HG03469 (cell line): Measurements from ENCODE around the gene HSPB7.
"Not testable (repeated sequence)": the region's sequence is repeated elsewhere in the genome, so short reads cannot be mapped to it uniquely, and the experiment has no call there.

Experiments used
- ATAC-seq: cut with Tn5 transposase; IDR thresholded peaks from one replicate; pipeline ENCODE4 v1.9.1; 2021; ENCODE audit warnings: mild to moderate bottlenecking, moderate library complexity, moderate number of reproducible peaks; ENCODE audit not compliant: unreplicated experiment

HSPB7 gene

DNA sequence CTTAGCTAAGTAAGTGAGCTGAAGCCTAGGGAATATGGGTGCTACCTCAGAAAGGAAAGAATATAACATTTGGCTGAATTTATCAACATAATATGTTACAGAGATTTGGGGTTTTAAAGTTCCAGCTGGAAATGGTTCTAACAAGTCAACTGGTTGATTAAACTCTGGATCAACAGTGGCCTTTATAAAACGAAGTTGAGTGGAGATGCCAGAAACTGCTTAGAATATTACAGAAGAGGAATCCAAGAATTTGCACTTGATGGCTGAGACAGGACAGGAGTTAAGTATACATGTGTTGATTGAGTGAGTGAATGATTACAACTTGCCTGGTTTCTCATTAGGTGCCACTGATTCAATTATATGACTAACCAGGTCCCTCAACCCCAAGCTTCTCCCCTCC lies 34.6 kb downstream of the HSPB7 start:
- ATAC-seq = no peak

GRCh38 chr1:15981679-15982078 lies 36.2 kb downstream of the HSPB7 start:
- no peak for ATAC-seq

- not testable (repeated sequence) for ATAC-seq
These were observed 39.9 kb downstream of the HSPB7 start for GRCh38 chr1:15977947-15978346.

- peak; percentile 65 for ATAC-seq
These were observed 41.8 kb downstream of the HSPB7 start, which contains the start of gene ZBTB17 for GRCh38 chr1:15975805-15976680. Gene ZBTB17 (minus strand): TSS chr1:15976101. CDS start chr1:15948495, 27,606 bp downstream.

GRCh38 chr1:15975358-15975804 lies 42.5 kb downstream of the HSPB7 start:
- peak; percentile 27 for ATAC-seq

DNA sequence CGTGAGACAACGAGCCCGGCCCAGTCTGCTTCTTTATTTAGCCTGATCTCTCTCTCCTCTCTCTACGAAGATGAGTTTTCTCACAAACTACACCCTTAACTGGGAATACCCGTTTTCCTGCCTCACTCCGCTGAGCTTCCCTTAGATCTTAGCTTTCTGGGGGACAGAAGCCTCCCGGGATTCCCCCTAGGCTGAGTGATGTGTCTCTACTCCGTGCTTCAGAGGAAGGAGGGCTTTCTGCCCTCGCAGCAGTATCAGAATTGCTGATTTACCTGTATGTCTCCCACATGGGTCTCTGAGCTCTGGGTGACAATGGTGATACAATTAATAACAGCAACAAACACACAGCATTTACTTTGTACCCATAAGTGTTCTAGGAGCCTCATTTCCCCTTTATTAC lies 43.0 kb downstream of the HSPB7 start:
- no peak for ATAC-seq

GRCh38 chr1:15973772-15974171 lies 44.1 kb downstream of the HSPB7 start:
- no peak for ATAC-seq

DNA sequence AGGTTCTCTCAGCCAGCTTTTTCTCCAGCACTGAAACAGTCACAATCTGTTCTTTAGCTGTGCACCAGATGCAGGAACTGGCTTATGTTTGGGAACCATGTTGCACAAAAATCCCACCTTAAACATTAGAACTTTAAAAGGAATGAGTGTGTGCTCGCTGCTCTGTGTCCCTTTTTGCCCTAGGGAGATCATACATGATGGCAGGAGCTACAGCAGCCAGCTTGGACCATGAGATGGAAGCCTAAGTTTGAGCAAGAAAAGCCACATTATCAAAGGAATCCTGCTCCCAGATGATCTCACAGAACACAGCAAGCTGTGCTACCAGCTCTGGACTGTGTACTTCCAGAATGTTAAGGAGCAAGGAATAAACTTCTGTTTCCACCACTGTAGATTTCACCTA lies 45.4 kb downstream of the HSPB7 start:
- no peak for ATAC-seq

GRCh38 chr1:15970911-15971310 lies 46.9 kb downstream of the HSPB7 start:
- no peak for ATAC-seq

DNA sequence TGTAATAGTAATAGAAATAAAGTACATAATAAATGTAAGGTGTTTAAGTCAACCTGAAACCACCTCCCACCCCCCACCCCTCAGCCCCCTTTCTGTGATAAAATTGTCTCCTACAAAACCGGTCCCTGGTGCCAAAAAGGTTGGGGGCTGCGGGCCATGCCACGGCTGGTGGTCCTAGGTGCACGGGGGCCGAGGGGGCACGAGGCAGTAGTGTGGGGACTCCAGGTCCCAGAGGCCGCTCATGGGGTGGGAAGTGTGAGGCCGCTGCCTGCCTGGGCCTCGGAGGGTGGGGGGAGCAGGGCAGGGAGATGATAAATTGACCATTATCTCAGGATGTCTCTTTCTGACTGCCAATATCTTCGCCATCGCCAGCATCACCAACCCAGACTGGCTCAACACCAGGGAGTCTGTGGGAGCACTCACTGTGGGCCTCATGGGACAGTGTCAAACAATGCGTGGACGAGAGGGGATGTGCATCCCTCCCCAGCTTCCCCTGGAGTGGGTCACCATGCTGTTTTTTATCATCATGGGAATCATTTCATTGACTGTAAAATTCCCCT lies 48.4 kb downstream of the HSPB7 start:
- ATAC-seq = no peak

DNA sequence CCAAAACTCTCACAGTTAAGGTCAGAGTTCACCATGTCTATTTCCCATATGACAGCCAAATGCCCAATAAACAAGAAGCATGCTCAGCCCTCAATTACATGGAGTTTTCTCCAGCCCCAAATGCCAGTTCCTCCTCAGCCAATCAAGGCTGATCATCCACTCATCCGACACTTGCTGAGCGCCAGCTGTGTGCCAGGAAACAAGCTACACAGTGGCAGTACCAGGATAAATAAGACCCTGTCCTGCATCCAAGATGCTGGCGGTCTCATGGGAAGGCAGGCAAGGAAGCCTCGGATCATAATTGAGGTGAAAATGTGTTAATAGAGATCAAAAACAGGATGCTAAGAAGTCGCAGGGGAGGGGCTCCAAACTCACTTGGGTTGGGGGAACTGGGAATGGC lies 49.7 kb downstream of the HSPB7 start:
- ATAC-seq = no peak

DNA sequence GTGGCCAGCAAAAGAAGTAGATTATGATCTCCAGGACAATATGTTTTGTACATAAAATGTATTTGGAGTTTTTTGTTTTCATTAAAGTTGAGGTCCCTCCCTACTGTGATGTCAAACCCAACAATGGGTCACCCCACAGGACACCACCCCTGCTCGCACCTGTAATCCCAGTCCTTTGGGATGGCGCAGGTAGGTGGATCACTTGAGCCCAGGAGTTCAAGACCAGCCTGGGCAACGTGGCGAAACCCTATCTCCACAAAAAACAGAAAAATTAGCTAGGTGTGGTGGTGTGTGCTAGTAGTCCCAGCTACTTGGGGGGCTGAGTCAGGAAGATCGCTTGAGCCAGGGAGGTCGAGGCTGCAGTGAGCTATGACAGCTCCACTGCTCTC lies 50.9 kb downstream of the HSPB7 start:
- no peak for ATAC-seq

DNA sequence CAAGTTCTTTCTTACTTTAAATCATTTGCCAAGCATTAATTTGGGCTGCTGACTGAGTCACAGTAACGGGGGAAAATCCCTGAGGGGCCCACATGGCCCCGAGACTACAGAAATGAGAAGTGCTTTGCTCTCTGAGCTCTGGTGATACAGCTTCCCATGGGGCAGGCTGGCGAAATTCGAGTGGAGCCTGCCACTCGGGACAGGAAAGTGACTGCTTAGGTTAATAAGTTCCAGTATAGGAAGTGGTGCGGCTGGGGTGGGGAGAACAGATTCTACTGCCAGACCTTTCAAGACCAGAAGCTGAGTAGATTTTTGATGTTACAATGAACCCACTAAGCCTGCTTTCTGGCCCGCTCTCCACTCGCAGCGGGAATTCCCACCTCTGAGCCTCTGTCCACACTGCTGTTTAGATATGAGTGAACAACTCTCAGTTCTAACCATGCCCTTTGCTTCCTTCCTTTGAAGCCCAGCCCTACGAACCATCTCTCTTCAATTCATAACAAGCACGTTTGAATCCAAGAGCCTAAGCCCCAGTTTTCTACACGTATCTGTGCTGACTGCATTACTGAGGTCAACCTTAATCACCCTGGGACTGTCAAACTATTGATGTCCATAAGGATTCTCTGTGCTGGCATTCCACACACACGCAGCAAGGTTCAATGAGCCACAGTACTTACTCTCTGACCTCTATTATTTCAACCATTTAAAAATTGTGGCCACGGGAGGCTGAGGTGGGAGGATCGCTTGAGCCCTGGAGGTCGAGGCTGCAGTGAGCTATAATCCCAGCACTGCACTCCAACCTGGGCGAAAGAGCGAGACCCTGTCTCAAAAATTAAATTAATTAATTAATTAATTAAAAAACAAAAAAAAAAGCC lies 51.5 kb downstream of the HSPB7 start:
- peak; percentile 37 for ATAC-seq

DNA sequence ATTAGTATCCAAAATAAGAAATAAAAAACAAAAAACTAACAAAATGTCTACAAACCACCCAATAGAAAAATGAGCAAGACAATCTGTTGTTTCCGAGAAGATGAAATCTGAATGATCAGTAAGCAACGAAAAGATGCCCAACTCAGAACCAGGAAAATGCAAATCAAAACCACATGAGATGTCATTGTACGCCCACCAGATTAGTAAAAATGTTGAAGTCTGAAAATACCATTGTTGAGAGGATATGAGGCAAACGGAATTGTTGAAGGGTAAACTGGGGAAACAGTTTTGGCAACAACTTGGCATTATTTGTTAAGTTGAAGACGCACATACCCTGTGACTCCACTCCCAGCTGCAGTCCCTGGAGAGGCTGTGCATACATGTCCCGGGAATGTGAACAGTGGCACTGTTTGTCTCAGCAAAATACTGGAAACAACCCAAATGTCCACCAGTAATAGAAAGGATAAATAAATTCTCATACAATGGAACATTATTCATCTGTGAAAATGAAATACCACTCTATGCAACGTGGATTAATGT lies 52.5 kb downstream of the HSPB7 start:
- ATAC-seq = no peak
